Measurements from ENCODE around the gene MPZL2. TPM values are rescaled to one million over a fixed set of nuclear protein-coding genes. Genes with fewer than 3 reads are reported as not detected.

Gene MPZL2
- total RNA-seq, 1 experiment from 2014 or later, result 69.9 TPM

DNA sequence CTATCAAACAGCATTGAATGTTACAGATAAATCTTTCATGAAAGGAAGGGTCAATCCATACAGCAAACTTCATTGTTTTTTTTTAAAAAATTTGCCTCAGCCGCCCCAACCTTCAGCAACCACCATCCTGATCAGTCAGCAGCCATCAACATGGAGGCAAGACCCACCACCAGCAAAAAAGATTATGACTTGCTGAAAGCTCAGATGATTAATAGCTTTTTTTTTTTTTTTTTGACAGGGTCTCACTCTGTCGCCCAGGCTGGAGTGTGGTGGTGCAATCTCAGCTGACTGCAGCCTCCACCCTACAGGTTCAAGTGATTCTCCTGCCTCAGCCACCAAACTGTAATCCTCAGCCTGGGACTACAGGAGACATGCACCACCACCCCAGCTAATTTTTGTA is 22.4 kb upstream of the MPZL2 start:
- Mint-ChIP-seq H3K4me1 (ENCODE audit: low read depth, unreplicated experiment) (peaks cover 16% of the 10 kb centered on the region), H3K4me3 (ENCODE audit: unreplicated experiment) (no peak overlapping the region), H3K27me3 (ENCODE audit: insufficient read depth, unreplicated experiment) (no peaks in the 10 kb centered on the region), H3K27ac (ENCODE audit: unreplicated experiment) (no peak overlapping the region), H3K36me3 (ENCODE audit: insufficient read depth, unreplicated experiment) (peaks cover 5% of the 10 kb centered on the region), H3K9me3 (ENCODE audit: unreplicated experiment) (peaks cover 9% of the 10 kb centered on the region)
- POLR2A ChIA-PET, result interaction anchor here (0.6 kb wide), 1 partner anchor 47 kb away, joined by 3 read pairs; no protein-coding TSS in a partner anchor
- no peaks in the 10 kb centered on the region for H3K36me3 ChIP-seq (ENCODE audit: control insufficient read depth, insufficient read depth, low read length)
- DNase-seq, result no peak
- CTCF ChIA-PET, result interaction anchor here (0.6 kb wide), 1 partner anchor 91 kb away, joined by 3 read pairs; no protein-coding TSS in a partner anchor
- TF ChIP-seq, protein P1, sequence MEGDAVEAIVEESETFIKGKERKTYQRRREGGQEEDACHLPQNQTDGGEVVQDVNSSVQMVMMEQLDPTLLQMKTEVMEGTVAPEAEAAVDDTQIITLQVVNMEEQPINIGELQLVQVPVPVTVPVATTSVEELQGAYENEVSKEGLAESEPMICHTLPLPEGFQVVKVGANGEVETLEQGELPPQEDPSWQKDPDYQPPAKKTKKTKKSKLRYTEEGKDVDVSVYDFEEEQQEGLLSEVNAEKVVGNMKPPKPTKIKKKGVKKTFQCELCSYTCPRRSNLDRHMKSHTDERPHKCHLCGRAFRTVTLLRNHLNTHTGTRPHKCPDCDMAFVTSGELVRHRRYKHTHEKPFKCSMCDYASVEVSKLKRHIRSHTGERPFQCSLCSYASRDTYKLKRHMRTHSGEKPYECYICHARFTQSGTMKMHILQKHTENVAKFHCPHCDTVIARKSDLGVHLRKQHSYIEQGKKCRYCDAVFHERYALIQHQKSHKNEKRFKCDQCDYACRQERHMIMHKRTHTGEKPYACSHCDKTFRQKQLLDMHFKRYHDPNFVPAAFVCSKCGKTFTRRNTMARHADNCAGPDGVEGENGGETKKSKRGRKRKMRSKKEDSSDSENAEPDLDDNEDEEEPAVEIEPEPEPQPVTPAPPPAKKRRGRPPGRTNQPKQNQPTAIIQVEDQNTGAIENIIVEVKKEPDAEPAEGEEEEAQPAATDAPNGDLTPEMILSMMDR (IDR thresholded peaks at IDR 0.05; ENCODE audit: insufficient read depth in 1 of 2, low read depth in 1 of 2, low read length in 1 of 2, severe bottlenecking in 1 of 2, unreplicated experiment in 1 of 2), result no peak
- intact Hi-C loops (cut with micrococcal nuclease; ENCODE audit: unreplicated experiment), result no loop called here
- no peak overlapping the region for H3K4me3 ChIP-seq (ENCODE audit: low read depth, low read length)
- no peaks in the 10 kb centered on the region for H3K9me3 ChIP-seq
- H3K4me1 ChIP-seq, result peaks cover 15% of the 10 kb centered on the region
- no TSS peak for BruUV-seq (replicated peaks)
- no peaks in the 10 kb centered on the region for H3K27me3 ChIP-seq (replicated peaks; ENCODE audit: control insufficient read depth, insufficient read depth, low read length)

DNA sequence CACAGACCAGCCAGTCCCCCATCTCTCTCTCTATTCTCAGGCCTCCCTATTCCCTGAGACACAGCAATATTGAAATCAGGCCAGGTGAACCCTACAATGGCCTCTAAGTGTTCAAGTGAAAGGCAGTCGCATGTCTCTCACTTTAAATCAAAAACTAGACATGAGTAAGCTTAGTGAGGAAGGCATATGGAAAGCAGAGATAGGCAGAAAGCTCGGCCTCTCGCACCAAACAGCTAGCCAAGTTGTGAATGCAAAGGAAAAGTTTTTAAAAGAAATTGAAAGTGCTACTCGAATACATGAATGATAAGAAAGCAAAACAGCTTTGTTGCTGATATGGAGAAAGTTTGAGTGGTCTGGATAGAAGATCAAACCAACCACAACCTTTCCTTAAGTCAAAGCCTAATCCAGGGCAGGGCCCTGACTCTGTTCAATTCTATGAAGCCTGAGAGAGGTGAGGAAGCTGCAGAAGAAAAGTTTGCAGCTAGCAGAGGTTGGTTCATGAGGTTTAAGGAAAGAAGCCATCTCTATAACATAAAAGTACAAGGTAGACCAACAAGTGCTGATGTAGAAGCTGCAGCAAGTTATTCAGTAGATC is 19.8 kb upstream of the MPZL2 start:
- intact Hi-C loops (cut with micrococcal nuclease; ENCODE audit: unreplicated experiment), result no loop called here
- no peak for DNase-seq
- H3K36me3 Mint-ChIP-seq (ENCODE audit: insufficient read depth, unreplicated experiment), result no peaks in the 10 kb centered on the region
- no peaks in the 10 kb centered on the region for H3K9me3 ChIP-seq
- H3K4me1 ChIP-seq, result peaks cover 6% of the 10 kb centered on the region; the same call in 1 of the 2 replicates
- no TSS peak for BruUV-seq (replicated peaks)
- no peak overlapping the region for H3K27ac Mint-ChIP-seq (ENCODE audit: unreplicated experiment)
- H3K36me3 ChIP-seq (ENCODE audit: control insufficient read depth, insufficient read depth, low read length), result no peaks in the 10 kb centered on the region
- no peak overlapping the region for H3K4me3 ChIP-seq (ENCODE audit: low read depth, low read length)
- H3K27me3 Mint-ChIP-seq (ENCODE audit: insufficient read depth, unreplicated experiment), result no peaks in the 10 kb centered on the region
- POLR2A ChIA-PET, result interaction anchor here (0.5 kb wide), 1 partner anchor 627 kb away, joined by 4 read pairs; no protein-coding TSS in a partner anchor
- no peaks in the 10 kb centered on the region for H3K4me1 Mint-ChIP-seq (ENCODE audit: low read depth, unreplicated experiment)
- H3K9me3 Mint-ChIP-seq (ENCODE audit: unreplicated experiment), result no peaks in the 10 kb centered on the region
- H3K4me3 Mint-ChIP-seq (ENCODE audit: unreplicated experiment), result no peak overlapping the region
- TF ChIP-seq, protein P1 (IDR thresholded peaks at IDR 0.05; ENCODE audit: insufficient read depth in 1 of 2, low read depth in 1 of 2, low read length in 1 of 2, severe bottlenecking in 1 of 2, unreplicated experiment in 1 of 2), result no peak
- CTCF ChIA-PET, result interaction anchor here (0.8 to 1.0 kb wide), 2 partner anchors 42 to 85 kb away, joined by 3 read pairs; no protein-coding TSS in a partner anchor
- no peaks in the 10 kb centered on the region for H3K27me3 ChIP-seq (replicated peaks; ENCODE audit: control insufficient read depth, insufficient read depth, low read length)

DNA sequence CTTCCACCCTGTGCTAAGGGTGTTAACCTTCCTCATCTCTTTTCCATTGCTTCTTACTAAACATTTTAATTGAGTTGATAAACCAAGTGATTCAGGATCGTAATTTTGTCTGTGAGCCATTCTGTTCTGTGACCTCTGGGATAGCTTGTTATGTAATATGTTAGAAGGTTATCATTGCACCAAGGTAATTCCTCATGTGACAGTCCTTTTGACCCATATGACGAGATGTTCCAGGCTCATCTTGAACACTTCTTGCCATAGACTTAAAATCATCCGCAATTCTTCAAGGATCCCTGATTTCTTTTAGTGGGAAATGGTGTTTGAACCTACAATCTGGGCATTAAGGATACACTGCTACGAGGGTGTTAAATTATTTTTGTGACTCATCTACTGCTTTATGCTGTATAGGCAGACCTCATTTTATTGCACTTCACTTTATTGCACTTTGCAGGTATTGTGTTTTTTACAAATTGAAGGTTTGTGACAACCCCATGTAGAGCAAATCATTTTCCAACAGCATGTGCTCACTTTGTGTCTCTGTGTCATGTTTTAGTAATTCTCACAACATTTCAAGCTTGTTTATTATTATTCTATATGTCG is 19.0 kb upstream of the MPZL2 start:
- no peaks in the 10 kb centered on the region for H3K36me3 ChIP-seq (ENCODE audit: control insufficient read depth, insufficient read depth, low read length)
- DNase-seq, result no peak
- POLR2A ChIA-PET, result no interaction called here
- TF ChIP-seq, protein P1 (IDR thresholded peaks at IDR 0.05; ENCODE audit: insufficient read depth in 1 of 2, low read depth in 1 of 2, low read length in 1 of 2, severe bottlenecking in 1 of 2, unreplicated experiment in 1 of 2), result no peak
- H3K27me3 ChIP-seq (replicated peaks; ENCODE audit: control insufficient read depth, insufficient read depth, low read length), result no peaks in the 10 kb centered on the region
- Mint-ChIP-seq H3K4me3 (ENCODE audit: unreplicated experiment) (no peak overlapping the region), H3K27ac (ENCODE audit: unreplicated experiment) (no peak overlapping the region), H3K4me1 (ENCODE audit: low read depth, unreplicated experiment) (no peaks in the 10 kb centered on the region), H3K36me3 (ENCODE audit: insufficient read depth, unreplicated experiment) (no peaks in the 10 kb centered on the region), H3K9me3 (ENCODE audit: unreplicated experiment) (no peaks in the 10 kb centered on the region), H3K27me3 (ENCODE audit: insufficient read depth, unreplicated experiment) (no peaks in the 10 kb centered on the region)
- no TSS peak for BruUV-seq (replicated peaks)
- H3K4me3 ChIP-seq (ENCODE audit: low read depth, low read length), result no peak overlapping the region
- H3K9me3 ChIP-seq, result no peaks in the 10 kb centered on the region
- peaks cover 6% of the 10 kb centered on the region; the same call in 1 of the 2 replicates for H3K4me1 ChIP-seq
- CTCF ChIA-PET, result interaction anchor here (0.9 kb wide), 1 partner anchor 85 kb away, joined by 3 read pairs; no protein-coding TSS in a partner anchor
- intact Hi-C loops (cut with micrococcal nuclease; ENCODE audit: unreplicated experiment), result no loop called here
